Measurements from ENCODE around the gene TOX2. TPM values are rescaled to one million over a fixed set of nuclear protein-coding genes. Genes with fewer than 3 reads are reported as not detected.

The TOX2 gene
- total and polyA plus RNA-seq, 7 donors: 0.06 to 0.53 (median 0.38) TPM

- no peak overlapping the region for H3K4me3 ChIP-seq
- peak; percentile 76 to 87 for DNase-seq
- H3K4me1 ChIP-seq: peaks cover 15% of the 10 kb centered on the region
- no peaks in the 10 kb centered on the region for H3K9me3 ChIP-seq
- intact Hi-C loops (cut with DNase I): loop anchor here (5.0 to 10.0 kb wide), 4 partner anchors 336 to 636 kb away; partner anchors contain the start of gene SRSF6 (in 1 of the 2)
- no peaks in the 10 kb centered on the region for H3K27me3 ChIP-seq (ENCODE audit: insufficient read depth in 3 of 3, low read length in 2 of 3)
- no peaks in the 10 kb centered on the region for H3K36me3 ChIP-seq (ENCODE audit: insufficient read depth in 1 of 2, low read depth in 1 of 2)
- H3K27ac ChIP-seq: peak overlapping the region; percentile 74
- no peak for TF ChIP-seq CTCF (IDR thresholded peaks at IDR 0.05)
- peak; percentile 86 to 91 (median 88) for ATAC-seq
- 26 to 50% (median 37%) methylated on average over 10 of the region's 10 CpGs for WGBS, 3 donors
These were observed 168.7 kb downstream of the TOX2 start for GRCh38 chr20:44083220-44083933.

GRCh38 chr20:44084439-44084838 lies 169.8 kb downstream of the TOX2 start:
- no peaks in the 10 kb centered on the region for H3K27me3 ChIP-seq (ENCODE audit: insufficient read depth in 3 of 3, low read length in 2 of 3)
- ATAC-seq: no peak
- H3K36me3 ChIP-seq (ENCODE audit: insufficient read depth in 1 of 2, low read depth in 1 of 2): no peaks in the 10 kb centered on the region
- no peak for DNase-seq
- no peaks in the 10 kb centered on the region for H3K9me3 ChIP-seq
- intact Hi-C loops (cut with DNase I): loop anchor here (5.0 to 10.0 kb wide), 4 partner anchors 337 to 637 kb away; partner anchors contain the start of gene SRSF6 (in 1 of the 2)
- WGBS, 3 donors: 55 to 63% (median 63%) methylated on average over 2 of the region's 2 CpGs
- TF ChIP-seq CTCF (IDR thresholded peaks at IDR 0.05): no peak
- H3K27ac ChIP-seq: no peak overlapping the region
- peaks cover 15% of the 10 kb centered on the region for H3K4me1 ChIP-seq
- H3K4me3 ChIP-seq: no peak overlapping the region

- Histone ChIP-seq H3K27me3 (ENCODE audit: insufficient read depth in 3 of 3, low read length in 2 of 3) (no peaks in the 10 kb centered on the region), H3K27ac (no peak overlapping the region), H3K4me1 (peaks cover 18% of the 10 kb centered on the region), H3K36me3 (ENCODE audit: insufficient read depth in 1 of 2, low read depth in 1 of 2) (no peaks in the 10 kb centered on the region), H3K4me3 (no peak overlapping the region), H3K9me3 (no peaks in the 10 kb centered on the region)
- no peak for TF ChIP-seq CTCF (IDR thresholded peaks at IDR 0.05)
- ATAC-seq: no peak
- DNase-seq: no peak
- intact Hi-C loops (cut with DNase I): loop anchor here (5.0 to 10.0 kb wide), 4 partner anchors 338 to 638 kb away; partner anchors contain the start of gene SRSF6 (in 1 of the 2)
- 91 to 97% (median 94%) methylated on average over 7 of the region's 7 CpGs for WGBS, 3 donors
These were observed 170.2 kb downstream of the TOX2 start for GRCh38 chr20:44084891-44085290.

- Histone ChIP-seq H3K27ac (no peak overlapping the region), H3K36me3 (ENCODE audit: insufficient read depth in 1 of 2, low read depth in 1 of 2) (no peaks in the 10 kb centered on the region), H3K9me3 (no peaks in the 10 kb centered on the region), H3K4me3 (no peak overlapping the region), H3K4me1 (peaks cover 23% of the 10 kb centered on the region), H3K27me3 (ENCODE audit: insufficient read depth in 3 of 3, low read length in 2 of 3) (no peaks in the 10 kb centered on the region)
- ATAC-seq (no peak), DNase-seq (no peak)
- no peak for TF ChIP-seq CTCF (IDR thresholded peaks at IDR 0.05)
- intact Hi-C loops (cut with DNase I): loop anchor here in 1 of 2 donors (10.0 kb wide), 1 partner anchor 631 kb away; the partner anchor contains the start of gene SRSF6
- 76 to 91% (median 86%) methylated on average over 17 of the region's 17 CpGs for WGBS, 3 donors
These were observed 171.2 kb downstream of the TOX2 start for GRCh38 chr20:44085616-44086434.

All from psoas muscle (tissue), 8 donors.